Cardiac muscle cell (in vitro differentiated cells and primary cell): ENCODE data around the gene RGS9. TPM values are rescaled to one million over a fixed set of nuclear protein-coding genes. Genes with fewer than 3 reads are reported as not detected.
"Not testable (repeated sequence)": the region's sequence is repeated elsewhere in the genome, so short reads cannot be mapped to it uniquely, and the experiment has no call there.

Experiments used
- DNase-seq, 2 donors: peaks; one replicate each; pipeline versions ENCODE4 v3.0.0 to v3.0.0-alpha.2; 2010 to 2017; ENCODE audit warnings: low read depth in 1 of 2, low spot score in 1 of 2
- H3K27ac ChIP-seq: fragments of 200-600 bp; sonication (generic); 2 replicates; pipeline ENCODE4 v1.5.1; 2016
- H3K27me3 ChIP-seq: fragments of 200-600 bp; sonication (generic); 2 replicates; pipeline ENCODE4 v1.6.0; 2016; ENCODE audit warnings: control low read depth
- H3K36me3 ChIP-seq: fragments of 200-600 bp; sonication (generic); 2 replicates; pipeline ENCODE4 v1.5.1; 2016; ENCODE audit warnings: control low read depth
- H3K4me1 ChIP-seq: fragments of 200-600 bp; sonication (generic); 2 replicates; pipeline ENCODE4 v1.8.1; 2017; ENCODE audit warnings: low read depth, mild to moderate bottlenecking, mixed run types
- H3K4me3 ChIP-seq: fragments of 200-600 bp; sonication (generic); 2 replicates; pipeline ENCODE4 v1.5.1; 2016; ENCODE audit warnings: mild to moderate bottlenecking
- H3K9me3 ChIP-seq: fragments of 200-600 bp; sonication (generic); 2 replicates; pipeline ENCODE4 v1.5.1; 2017; ENCODE audit warnings: low read depth, mild to moderate bottlenecking, control low read depth
- polyA plus RNA-seq: library from polyadenylated mRNA; unstranded; fragments of >200 nt; fragmentation: Nextera tagmentation; extraction: Ambion mirVana; gene quantifications from 2 replicates; pipeline ENCODE4 v1.2.1, GENCODE V29; 2016
- total RNA-seq: library from RNA; depleted of rRNA; stranded (reverse); fragments of >200 nt; gene quantifications from 2 replicates; pipeline ENCODE4 v1.2.3, GENCODE V29; 2016
- TF ChIP-seq, protein P1 (sequence below): IDR thresholded peaks from 2 replicates; pipeline ENCODE4 v1.5.1; 2012; ENCODE audit warnings: low read depth, mild to moderate bottlenecking, low read length

Gene RGS9
- total and polyA plus RNA-seq, 2 experiments from 2014 or later = 4.7 to 5.5 TPM

DNA sequence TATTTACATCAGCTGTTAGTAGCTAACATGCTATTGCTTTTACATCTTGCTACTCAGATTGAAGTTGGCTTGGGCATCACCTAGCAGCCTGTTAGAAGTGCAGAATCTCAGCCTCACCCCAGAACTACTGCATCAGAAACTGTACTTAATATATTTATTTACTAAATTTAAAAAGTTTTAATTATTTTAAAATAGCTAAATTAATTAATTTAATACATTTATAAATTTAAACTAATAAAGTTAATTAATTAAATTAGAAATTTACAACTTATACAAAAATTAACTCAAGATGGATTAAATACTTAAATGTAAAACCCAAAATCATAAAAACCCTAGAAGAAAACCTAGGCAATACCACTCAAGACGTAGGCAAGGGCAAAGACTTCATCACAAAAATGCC is 41.7 kb upstream of the RGS9 start:
- no peak overlapping the region for H3K4me3 ChIP-seq
- H3K9me3 ChIP-seq = no peaks in the 10 kb centered on the region
- TF ChIP-seq, protein P1, sequence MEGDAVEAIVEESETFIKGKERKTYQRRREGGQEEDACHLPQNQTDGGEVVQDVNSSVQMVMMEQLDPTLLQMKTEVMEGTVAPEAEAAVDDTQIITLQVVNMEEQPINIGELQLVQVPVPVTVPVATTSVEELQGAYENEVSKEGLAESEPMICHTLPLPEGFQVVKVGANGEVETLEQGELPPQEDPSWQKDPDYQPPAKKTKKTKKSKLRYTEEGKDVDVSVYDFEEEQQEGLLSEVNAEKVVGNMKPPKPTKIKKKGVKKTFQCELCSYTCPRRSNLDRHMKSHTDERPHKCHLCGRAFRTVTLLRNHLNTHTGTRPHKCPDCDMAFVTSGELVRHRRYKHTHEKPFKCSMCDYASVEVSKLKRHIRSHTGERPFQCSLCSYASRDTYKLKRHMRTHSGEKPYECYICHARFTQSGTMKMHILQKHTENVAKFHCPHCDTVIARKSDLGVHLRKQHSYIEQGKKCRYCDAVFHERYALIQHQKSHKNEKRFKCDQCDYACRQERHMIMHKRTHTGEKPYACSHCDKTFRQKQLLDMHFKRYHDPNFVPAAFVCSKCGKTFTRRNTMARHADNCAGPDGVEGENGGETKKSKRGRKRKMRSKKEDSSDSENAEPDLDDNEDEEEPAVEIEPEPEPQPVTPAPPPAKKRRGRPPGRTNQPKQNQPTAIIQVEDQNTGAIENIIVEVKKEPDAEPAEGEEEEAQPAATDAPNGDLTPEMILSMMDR = no peak
- H3K27me3 ChIP-seq = no peaks in the 10 kb centered on the region
- no peaks in the 10 kb centered on the region for H3K36me3 ChIP-seq
- no peaks in the 10 kb centered on the region for H3K4me1 ChIP-seq
- H3K27ac ChIP-seq = no peak overlapping the region
- no peak for DNase-seq

DNA sequence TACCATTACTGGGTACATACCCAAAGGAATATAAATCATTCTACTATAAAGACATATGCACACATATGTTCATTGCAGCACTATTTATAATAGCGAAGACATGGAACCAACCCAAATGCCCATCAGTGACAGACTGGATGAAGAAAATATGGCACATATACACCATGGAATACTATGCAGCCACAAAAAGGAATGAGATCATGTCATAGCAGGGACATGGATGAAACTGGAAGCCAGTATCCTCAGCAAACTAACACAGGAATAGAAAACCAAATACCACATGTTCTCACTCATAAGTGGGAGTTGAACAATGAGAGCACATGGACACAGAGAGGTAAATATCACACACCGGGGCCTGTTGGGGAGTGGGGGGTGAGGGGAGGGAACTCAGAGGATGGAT is 40.8 kb upstream of the RGS9 start:
- not testable (repeated sequence) for H3K9me3 ChIP-seq, H3K36me3 ChIP-seq, H3K27me3 ChIP-seq, DNase-seq, H3K4me3 ChIP-seq, H3K4me1 ChIP-seq, H3K27ac ChIP-seq

DNA sequence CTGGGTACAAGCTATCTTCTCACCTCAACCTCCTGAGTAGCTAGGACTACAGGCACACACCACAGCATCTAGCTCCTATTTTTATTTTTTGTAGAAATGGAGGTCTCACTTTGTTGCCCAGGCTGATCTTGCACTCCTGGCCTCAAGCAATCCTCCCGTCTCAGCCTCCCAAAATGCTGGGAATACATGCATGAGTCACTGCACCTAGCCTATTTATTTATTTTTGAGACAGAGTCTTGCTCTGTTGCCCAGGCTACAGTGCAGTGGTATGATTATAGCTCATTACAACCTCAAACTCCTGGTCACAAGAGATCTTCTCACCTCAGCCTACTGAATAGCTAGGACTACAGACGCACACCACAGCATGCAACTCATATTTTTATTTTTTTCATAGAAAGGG is 40.1 kb upstream of the RGS9 start:
- Histone ChIP-seq H3K27ac (no peak overlapping the region), H3K4me3 (no peak overlapping the region), H3K36me3 (no peaks in the 10 kb centered on the region), H3K27me3 (no peaks in the 10 kb centered on the region), H3K4me1 (no peaks in the 10 kb centered on the region), H3K9me3 (no peaks in the 10 kb centered on the region)
- TF ChIP-seq, protein P1 = no peak
- no peak for DNase-seq

DNA sequence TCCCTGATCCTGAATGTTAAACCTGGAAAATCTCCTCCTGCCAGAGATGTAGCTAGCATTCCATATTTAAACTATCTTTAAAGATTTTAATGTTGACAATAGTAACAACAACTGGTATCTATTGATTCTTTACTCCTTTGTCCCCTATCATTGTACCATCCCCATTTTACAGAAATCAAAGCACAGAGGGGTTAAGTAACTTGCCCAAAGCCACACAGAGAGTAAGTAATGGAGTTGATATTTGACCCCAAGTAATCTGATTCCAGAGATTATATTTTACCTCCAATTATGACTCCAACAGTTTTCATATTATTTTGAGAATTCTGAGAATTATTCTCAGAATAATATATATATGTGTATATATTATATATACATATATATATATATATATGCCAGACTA is 37.7 kb upstream of the RGS9 start:
- Histone ChIP-seq H3K4me3 (no peak overlapping the region), H3K27ac (no peak overlapping the region), H3K36me3 (no peaks in the 10 kb centered on the region), H3K27me3 (no peaks in the 10 kb centered on the region), H3K4me1 (no peaks in the 10 kb centered on the region), H3K9me3 (no peaks in the 10 kb centered on the region)
- TF ChIP-seq, protein P1 = no peak
- DNase-seq = no peak

DNA sequence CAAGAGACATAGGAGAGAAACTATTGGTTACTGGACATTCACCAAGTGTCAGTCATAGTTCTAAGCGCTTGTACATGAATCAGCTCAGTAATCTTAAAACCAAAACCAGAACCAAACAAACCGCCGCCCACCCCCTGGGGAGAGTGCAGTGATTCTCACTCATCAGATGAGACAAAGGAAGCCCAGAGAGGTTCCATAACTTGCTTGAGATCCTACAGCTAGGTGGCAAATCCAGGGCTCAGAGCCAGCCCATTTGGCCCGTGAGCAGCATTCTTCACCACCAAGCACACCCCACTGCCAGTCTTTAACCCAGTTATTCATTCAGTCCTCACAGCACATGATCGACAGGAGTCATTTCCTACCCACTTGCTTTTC is 37.2 kb upstream of the RGS9 start:
- H3K27me3 ChIP-seq = no peaks in the 10 kb centered on the region
- no peak overlapping the region for H3K27ac ChIP-seq
- H3K36me3 ChIP-seq = no peaks in the 10 kb centered on the region
- peak in 1 of 2 donors; percentile 78 for DNase-seq
- TF ChIP-seq, protein P1 = no peak
- no peaks in the 10 kb centered on the region for H3K9me3 ChIP-seq
- no peak overlapping the region for H3K4me3 ChIP-seq
- no peaks in the 10 kb centered on the region for H3K4me1 ChIP-seq

DNA sequence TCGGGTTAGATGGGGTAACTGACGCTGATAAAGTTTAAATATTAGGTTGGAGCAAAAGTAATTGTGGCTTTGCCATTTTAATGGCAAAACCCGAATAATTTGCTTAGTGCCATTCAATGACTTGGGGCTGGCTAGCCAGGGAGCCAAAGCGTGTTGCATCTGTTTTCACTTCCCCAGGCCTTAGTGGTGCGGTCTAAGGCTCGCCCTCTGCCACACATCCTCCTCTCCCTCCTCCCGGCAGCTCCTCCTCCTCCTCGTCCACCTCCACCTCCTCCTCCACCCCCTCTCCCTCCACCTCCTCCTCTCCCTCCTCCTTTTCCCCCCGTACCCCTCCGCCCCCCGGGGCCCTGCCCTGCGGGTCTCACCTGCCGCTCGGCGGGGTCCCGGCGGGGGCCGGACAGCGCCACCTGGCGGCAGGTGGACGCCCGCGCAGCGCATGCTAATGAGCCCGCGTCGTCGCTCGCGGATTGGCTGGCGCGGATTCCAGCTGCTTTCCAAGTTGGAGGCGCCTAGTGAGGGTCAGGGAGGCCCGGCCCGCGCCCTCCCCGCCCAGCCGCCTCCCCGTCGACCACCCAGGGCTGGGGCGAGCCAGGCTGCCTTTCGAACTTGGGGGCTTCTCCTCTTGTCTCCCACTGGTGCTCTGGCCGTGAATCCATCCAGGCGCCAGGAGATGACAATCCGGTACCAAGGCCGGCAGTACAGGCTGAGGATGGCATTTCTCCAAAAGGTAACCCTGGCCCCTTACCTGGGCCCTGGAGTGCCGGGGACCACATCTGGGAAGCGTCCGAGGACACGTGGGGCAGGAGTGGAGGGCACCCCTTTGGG is 36.6 kb upstream of the RGS9 start:
- TF ChIP-seq, protein P1 = peak; percentile 87
- DNase-seq = peak; percentile 77 to 92
- Histone ChIP-seq H3K27ac (no peak overlapping the region), H3K9me3 (no peaks in the 10 kb centered on the region), H3K4me1 (no peaks in the 10 kb centered on the region), H3K4me3 (peak overlapping the region; percentile 30), H3K36me3 (no peaks in the 10 kb centered on the region), H3K27me3 (no peaks in the 10 kb centered on the region)
